AG09309 (cell line): Measurements from ENCODE around the gene BBS10.
A peak's percentile ranks its signal among the peaks of the same experiment; 100 is the strongest.

Experiments used
- DNase-seq: peaks from one replicate; pipeline ENCODE4 v3.0.0-alpha.2; 2010; ENCODE audit warnings: low read depth
- H3K4me3 ChIP-seq: 2 replicates; pipeline ENCODE4 v1.5.1; 2011; ENCODE audit warnings: mild to moderate bottlenecking, low read depth, low read length, moderate library complexity; ENCODE audit not compliant: control insufficient read depth
- CTCF ChIP-seq: IDR thresholded peaks from 2 replicates; pipeline ENCODE4 v1.5.1; 2011; ENCODE audit warnings: mild to moderate bottlenecking, low read depth, low read length, inconsistent platforms; ENCODE audit not compliant: insufficient read depth, control insufficient read depth; ENCODE audit errors: missing control alignments

BBS10 gene

GRCh38 chr12:76356071-76356470 is 7.9 kb upstream of the BBS10 start:
- DNase-seq: no peak
- H3K4me3 ChIP-seq: no peak overlapping the region
- TF ChIP-seq CTCF: no peak

GRCh38 chr12:76346798-76347420 is 1.3 kb downstream of the BBS10 start:
- no peak for DNase-seq
- TF ChIP-seq CTCF: peak; percentile 59
- peak overlapping the region; percentile 82 for H3K4me3 ChIP-seq

DNA sequence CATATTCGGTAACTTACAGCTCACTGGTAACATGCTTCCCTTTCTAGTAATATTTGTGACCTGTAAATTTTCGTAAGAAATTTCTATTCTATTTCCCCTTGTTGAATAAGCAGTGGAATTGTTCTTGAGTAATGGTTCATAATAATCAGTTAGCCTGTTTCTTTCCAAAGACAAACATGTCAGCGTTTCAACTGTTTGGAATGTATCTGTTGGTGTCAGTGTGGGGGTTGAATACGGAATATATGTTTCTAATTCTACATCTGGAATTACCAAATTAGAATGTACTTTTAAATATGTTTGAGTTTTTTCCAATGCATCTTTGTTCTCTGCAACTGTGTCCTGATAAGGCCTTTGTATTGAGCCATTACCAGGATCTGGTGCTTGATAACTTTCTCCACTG is 2.0 kb downstream of the BBS10 start:
- no peak for TF ChIP-seq CTCF

DNA sequence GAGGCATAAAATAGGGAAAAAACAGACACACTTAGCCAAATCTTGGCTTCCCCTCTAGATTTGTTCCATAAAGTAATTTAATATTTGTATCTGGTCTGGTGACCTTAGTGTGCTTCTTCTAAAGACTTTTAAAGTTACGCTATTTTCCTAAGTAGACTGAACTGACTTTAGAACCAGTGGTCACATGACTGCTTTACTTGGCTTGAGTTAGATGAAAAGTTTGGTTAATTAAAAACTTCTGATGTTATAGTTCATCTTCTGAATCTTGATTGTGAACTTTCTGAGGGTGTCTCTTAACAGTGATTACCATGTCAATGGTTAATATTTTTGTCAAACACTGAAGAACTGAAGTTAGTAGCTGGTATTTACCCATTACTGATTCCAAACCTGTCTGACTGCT is 2.6 kb downstream of the BBS10 start:
- no peak for TF ChIP-seq CTCF
- no peak for DNase-seq
- no peak overlapping the region for H3K4me3 ChIP-seq

More for the DNA sequence above, 2.0 kb downstream of the BBS10 start:
- DNase-seq: no peak
- no peak overlapping the region for H3K4me3 ChIP-seq

DNA sequence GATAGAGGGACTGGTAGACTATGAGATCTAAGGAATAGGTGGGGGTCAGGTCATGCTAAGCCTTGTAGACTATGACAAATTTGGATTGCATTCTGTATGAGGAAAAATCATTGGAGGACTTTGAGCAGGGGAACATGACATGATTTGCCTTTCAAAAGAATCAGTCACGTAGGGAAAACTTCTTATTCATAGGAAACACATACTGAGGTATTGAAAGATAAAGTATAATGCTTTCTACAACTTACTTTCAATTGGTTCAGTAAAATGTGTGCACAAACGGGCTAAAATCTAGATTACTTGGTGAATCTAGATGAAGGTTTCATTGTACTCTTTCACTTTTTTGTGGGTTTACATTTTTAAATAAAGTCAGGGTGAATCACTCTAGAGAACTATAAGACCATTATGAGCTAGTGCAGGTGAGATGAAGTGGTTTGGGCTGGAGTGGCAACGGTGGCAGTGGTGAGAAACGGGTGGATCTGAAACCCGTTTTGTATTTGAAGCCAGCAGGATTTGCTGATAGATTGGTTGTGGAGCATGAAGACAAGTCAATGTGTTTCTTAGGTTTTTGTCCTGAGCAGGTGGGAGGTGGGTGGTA is 6.7 kb downstream of the BBS10 start:
- TF ChIP-seq CTCF: no peak
- H3K4me3 ChIP-seq: no peak overlapping the region
- no peak for DNase-seq

GRCh38 chr12:76340680-76341435 is 7.4 kb downstream of the BBS10 start:
- no peak for DNase-seq
- TF ChIP-seq CTCF: no peak
- H3K4me3 ChIP-seq: no peak overlapping the region
